ENCODE results near the gene REV3L.
"Not testable (repeated sequence)": the region's sequence is repeated elsewhere in the genome, so short reads cannot be mapped to it uniquely, and the experiment has no call there.

Gene REV3L

DNA sequence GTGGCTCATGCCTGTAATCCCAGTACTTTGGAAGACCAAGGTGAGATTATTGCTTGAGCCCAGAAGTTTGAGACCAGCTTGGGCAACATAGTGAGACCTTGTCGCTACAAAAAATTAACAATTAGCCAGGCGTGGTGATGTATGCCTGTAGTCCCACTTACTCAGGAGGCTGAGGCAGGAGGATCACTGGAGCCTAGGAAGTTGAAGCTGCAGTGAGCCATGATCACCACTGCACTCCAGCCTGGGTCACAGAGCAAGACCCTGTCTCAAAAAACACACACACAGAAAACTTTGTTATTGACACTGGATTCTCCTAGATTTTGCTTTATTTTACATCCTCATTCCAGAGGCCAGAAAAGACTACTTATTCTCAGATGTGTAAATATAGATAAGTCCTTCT lies 9.5 kb upstream of the REV3L start:
- DNase-seq (ENCODE audit: low read depth) = no peak

DNA sequence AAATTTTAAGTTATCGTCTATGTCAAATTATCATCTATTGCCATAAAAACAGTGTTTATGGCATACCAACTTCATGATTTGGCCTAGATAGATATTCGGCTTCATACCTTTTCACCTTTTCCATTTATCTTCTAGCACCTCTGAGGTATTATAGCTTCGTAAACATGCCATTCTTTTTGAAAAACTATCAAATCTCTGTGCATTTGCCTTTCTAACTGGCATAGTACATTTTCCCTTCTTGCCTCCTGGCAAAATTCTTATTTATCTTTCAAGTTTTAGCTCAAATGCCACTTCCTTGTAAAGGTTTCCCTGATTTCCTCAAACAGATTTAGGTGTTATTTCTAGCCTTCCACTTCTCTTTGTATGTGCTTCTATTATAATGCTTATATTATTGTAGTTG lies 7.0 kb upstream of the REV3L start:
- no peak for DNase-seq (ENCODE audit: low read depth)

- no peak for DNase-seq (ENCODE audit: low read depth)
Measured at GRCh38 chr6:111487661-111488060, 4.6 kb upstream of the REV3L start.

GRCh38 chr6:111486921-111487320 lies 3.9 kb upstream of the REV3L start:
- DNase-seq (ENCODE audit: low read depth) = no peak

GRCh38 chr6:111486475-111486874 lies 3.5 kb upstream of the REV3L start:
- DNase-seq (ENCODE audit: low read depth) = no peak

- no peak for DNase-seq (ENCODE audit: low read depth)
Measured at GRCh38 chr6:111485342-111485741, 2.3 kb upstream of the REV3L start.

- DNase-seq (ENCODE audit: low read depth) = no peak
Measured at GRCh38 chr6:111484633-111484930, 1.6 kb upstream of the REV3L start.

GRCh38 chr6:111483736-111484632 lies 966 bp upstream of the REV3L start:
- peak; percentile 96 for DNase-seq (ENCODE audit: low read depth)

GRCh38 chr6:111482188-111482958 lies 645 bp downstream of the REV3L start:
- DNase-seq (ENCODE audit: low read depth) = no peak

- DNase-seq (ENCODE audit: low read depth) = no peak
Measured at GRCh38 chr6:111481836-111482187, 1.2 kb downstream of the REV3L start.

DNA sequence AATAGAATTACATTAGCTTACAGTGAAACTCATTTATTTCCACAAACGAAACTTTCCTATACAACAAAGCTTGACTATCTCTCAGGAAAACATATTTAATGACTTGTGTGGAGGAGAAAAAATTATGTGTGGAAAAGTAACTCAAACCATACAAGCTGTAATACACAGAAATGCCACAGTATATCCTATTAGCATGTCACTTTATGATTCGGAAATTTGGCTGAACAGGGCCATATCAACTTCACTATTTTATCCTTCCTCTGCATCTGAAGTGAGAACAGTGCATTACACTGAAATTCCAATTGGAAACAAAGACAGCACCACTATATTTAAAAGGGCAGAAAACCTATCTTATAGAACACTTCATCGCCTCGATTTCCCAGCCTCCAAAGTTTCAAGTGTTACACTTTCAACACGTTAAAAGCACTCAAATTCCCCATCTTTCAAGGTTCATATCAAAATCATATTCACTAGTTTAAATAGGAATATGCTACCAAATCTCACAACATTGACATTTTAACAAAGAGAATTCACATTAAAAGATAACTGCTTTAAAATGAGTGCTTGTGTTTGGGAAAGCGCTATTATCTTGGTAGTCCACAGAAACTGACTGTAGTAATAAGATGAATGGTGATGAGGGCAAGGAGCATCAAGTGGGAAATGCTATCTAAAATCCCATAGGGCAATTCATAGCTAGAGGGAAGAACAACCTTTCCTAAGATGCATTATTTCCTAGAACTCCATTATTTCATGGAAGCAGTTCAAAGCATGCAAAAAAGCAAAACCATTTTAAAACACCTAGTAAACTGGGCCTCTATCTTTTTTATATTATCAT lies 1.8 kb downstream of the REV3L start:
- no peak for DNase-seq (ENCODE audit: low read depth)

DNA sequence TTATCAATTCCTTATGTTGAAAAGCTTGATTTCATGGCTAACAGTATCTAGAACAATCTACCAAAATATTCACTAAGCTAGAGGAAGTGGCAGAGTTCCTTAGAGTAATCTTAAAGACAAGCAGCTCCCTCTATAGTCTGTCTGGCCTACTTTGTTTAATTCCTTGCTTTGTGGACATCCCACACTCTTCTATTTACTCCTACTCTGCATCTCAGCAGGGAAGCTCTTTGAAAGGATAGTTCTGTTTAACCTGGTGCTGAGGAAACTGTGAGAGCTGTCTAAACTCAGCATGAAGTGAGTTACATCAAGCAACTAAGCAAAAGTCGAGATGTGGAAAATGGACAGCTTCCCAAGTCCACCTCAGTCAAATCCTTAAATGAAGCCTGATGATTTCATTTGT lies 4.3 kb downstream of the REV3L start:
- no peak for DNase-seq (ENCODE audit: low read depth)

DNA sequence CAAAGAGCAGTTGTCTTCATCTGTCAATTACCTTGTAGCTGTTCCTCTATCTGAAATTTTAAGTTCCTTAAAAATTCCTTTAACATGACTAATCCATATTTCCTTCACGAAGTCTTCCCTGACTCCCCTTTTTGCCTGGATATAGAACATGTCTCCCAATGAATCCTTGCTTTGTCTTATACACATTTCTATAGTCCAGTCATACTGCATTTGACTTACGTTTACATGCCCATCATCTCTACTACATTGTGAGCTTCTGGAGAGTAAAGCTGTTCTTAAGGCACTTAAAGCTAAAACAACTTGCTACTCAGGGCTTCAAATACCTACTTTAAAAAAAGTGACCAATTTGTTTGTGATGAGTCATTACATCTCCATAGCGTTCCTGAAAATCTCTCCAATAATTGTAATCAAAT lies 4.9 kb downstream of the REV3L start:
- no peak for DNase-seq (ENCODE audit: low read depth)

DNA sequence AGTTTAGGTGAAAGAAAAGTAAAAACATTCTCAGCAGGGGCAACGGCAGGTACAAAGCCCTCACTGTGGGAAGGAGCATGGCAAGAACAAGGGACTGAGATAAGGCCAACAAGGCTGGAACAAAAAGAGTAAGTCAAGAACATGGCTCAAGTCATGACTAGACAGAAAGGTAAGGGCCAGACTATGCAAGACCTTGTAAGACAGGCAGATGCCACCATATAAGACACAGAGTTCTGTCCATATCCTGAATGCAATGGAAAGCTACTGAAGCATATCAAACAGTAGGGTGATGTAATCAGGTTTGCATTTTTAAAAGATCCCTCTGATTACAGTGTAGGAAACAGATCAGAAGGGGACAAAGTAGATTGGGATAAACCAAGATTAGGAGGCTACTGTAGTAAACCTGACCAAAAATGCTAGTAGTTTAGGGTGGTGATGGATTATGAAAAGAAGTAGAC lies 5.5 kb downstream of the REV3L start:
- no peak for DNase-seq (ENCODE audit: low read depth)

DNA sequence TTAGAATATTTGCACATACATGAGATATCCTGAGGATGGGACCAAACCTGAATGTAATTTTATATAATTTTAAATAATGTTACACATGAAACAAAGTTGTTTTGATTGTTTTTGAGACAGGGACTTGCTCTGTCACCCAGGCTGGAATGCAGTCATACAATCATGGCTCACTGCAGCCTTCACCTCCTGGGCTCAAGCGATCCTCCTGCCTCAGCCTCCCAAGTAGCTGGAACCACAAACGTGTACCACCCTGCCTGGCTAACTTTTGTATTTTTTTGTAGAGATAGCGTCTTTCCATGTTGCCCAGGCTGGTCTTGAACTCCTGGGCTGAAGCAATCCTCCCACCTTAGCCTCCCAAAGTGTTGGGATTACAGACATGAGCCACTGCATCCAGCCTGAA lies 7.0 kb downstream of the REV3L start:
- not testable (repeated sequence) for DNase-seq (ENCODE audit: low read depth)

DNA sequence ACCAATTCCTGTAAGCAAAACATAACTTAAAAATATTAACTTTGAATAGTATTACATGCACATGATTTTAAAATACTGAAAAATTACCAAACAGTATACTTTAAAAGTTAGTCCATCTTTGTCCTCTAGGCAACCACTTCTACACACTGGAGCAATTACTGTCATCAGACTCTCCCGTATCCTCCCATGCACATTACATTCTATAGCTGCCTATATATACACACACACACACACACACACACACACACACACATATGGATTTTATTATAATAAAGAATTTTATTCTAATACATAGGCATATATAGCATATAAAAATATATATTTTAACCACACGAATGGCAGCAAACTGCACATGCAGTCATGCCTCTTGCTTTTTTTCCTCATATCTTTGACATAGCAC lies 8.2 kb downstream of the REV3L start:
- DNase-seq (ENCODE audit: low read depth) = no peak

- DNase-seq (ENCODE audit: low read depth) = no peak
Measured at GRCh38 chr6:111474106-111474505, 8.9 kb downstream of the REV3L start.

- DNase-seq (ENCODE audit: low read depth) = no peak
Measured at GRCh38 chr6:111472933-111473435, 10.0 kb downstream of the REV3L start.

GRCh38 chr6:111471958-111472357 lies 11.1 kb downstream of the REV3L start:
- DNase-seq (ENCODE audit: low read depth) = no peak

GRCh38 chr6:111471533-111471932 lies 11.5 kb downstream of the REV3L start:
- no peak for DNase-seq (ENCODE audit: low read depth)

- no peak for DNase-seq (ENCODE audit: low read depth)
Measured at GRCh38 chr6:111470991-111471390, 12.0 kb downstream of the REV3L start.

- DNase-seq (ENCODE audit: low read depth) = no peak
Measured at GRCh38 chr6:111469543-111469942, 13.5 kb downstream of the REV3L start.

All from fibroblast of the conjunctiva (primary cell).